Keratinocyte (primary cell): ENCODE results near the gene TNNT3. TPM values are rescaled to one million over a fixed set of nuclear protein-coding genes. Genes with fewer than 3 reads are reported as not detected.

ENCODE experiments used
- DNase-seq: peaks from one replicate; pipeline ENCODE4 v3.0.0-alpha.2; 2011; ENCODE audit warnings: low read depth, missing footprints, low spot score
- FAIRE-seq: peaks from 2 replicates; lab custom pipeline; 2011; peaks lifted over from hg19 to GRCh38; lab: Jason Lieb, UNC
- H2AFZ ChIP-seq: 2 replicates; pipeline ENCODE4 v1.6.0; 2012; ENCODE audit warnings: low read length, control low read depth, inconsistent platforms; ENCODE audit not compliant: control insufficient read depth
- H3K27ac ChIP-seq: 2 replicates; pipeline ENCODE4 v1.5.1; 2011; ENCODE audit warnings: low read length; ENCODE audit not compliant: control insufficient read depth, insufficient read depth
- H3K27me3 ChIP-seq: 3 replicates; pipeline ENCODE4 v1.6.0; 2011; ENCODE audit warnings: low read length; ENCODE audit not compliant: control insufficient read depth, insufficient read depth; ENCODE audit errors: extremely low read depth
- H3K36me3 ChIP-seq, 2 experiments: 2 replicates in 1 of 2; 3 replicates in 1 of 2; pipeline ENCODE4 v1.5.1; 2011; ENCODE audit warnings: low read length in 2 of 2, mild to moderate bottlenecking in 1 of 2; ENCODE audit not compliant: control insufficient read depth in 2 of 2, insufficient read depth in 2 of 2; ENCODE audit errors: extremely low read depth in 1 of 2
- H3K4me1 ChIP-seq: 3 replicates; pipeline ENCODE4 v1.5.1; 2011; ENCODE audit warnings: low read length; ENCODE audit not compliant: control insufficient read depth, insufficient read depth; ENCODE audit errors: extremely low read depth
- H3K4me2 ChIP-seq: 3 replicates; pipeline ENCODE4 v1.6.0; 2011; ENCODE audit warnings: low read depth, low read length; ENCODE audit not compliant: control insufficient read depth, insufficient read depth; ENCODE audit errors: extremely low read depth
- H3K4me3 ChIP-seq, 3 experiments: fragments of 200-600 bp in 1 of 3; sonication (generic) in 1 of 3; 2 replicates in 2 of 3; 3 replicates in 1 of 3; pipeline ENCODE4 v1.5.1; 2011 to 2016; ENCODE audit warnings: low read length in 3 of 3, mild to moderate bottlenecking in 3 of 3, control low read depth in 2 of 3, inconsistent platforms in 1 of 3, low read depth in 1 of 3, mixed read lengths in 1 of 3, mixed run types in 1 of 3, moderate library complexity in 1 of 3; ENCODE audit not compliant: control insufficient read depth in 2 of 3, insufficient read depth in 2 of 3; ENCODE audit errors: extremely low read depth in 1 of 3
- H3K79me2 ChIP-seq: 2 replicates; pipeline ENCODE4 v1.6.0; 2012; ENCODE audit warnings: low read length; ENCODE audit not compliant: control insufficient read depth, insufficient read depth
- H3K9ac ChIP-seq: 3 replicates; pipeline ENCODE4 v1.6.0; 2011; ENCODE audit warnings: low read length; ENCODE audit not compliant: control insufficient read depth, insufficient read depth; ENCODE audit errors: extremely low read depth
- H3K9me1 ChIP-seq: 3 replicates; pipeline ENCODE4 v1.6.0; 2011; ENCODE audit warnings: low read length; ENCODE audit not compliant: control insufficient read depth, insufficient read depth; ENCODE audit errors: extremely low read depth
- H3K9me3 ChIP-seq: 2 replicates; pipeline ENCODE4 v1.5.1; 2012; ENCODE audit warnings: low read depth, low read length; ENCODE audit not compliant: control insufficient read depth
- H4K20me1 ChIP-seq: 3 replicates; pipeline ENCODE4 v1.6.0; 2011; ENCODE audit warnings: low read length; ENCODE audit not compliant: control insufficient read depth, insufficient read depth; ENCODE audit errors: extremely low read depth
- EZH2 ChIP-seq: IDR thresholded peaks from one replicate; pipeline ENCODE4 v1.6.1; 2012; ENCODE audit warnings: inconsistent platforms, mild to moderate bottlenecking, low read length, moderate library complexity
- dilution Hi-C: fragments of 300-500 bp; cut with MboI; formaldehyde crosslinking; loops from one replicate; pipeline ENCODE4 v1.7.0; 2020; ENCODE audit warnings: low sequenced_read_pairs; ENCODE audit not compliant: extremely low pct_ligation_motif_present
- polyA plus RNA-seq, 5 experiments: library from polyadenylated mRNA; depleted of rRNA in 3 of 5; stranded (reverse) in 3 of 5; stranded (forward) in 1 of 5; unstranded in 1 of 5; fragments of >200 nt; gene quantifications; 1 replicate in 1 of 5; 2 replicates in 3 of 5; 3 replicates in 1 of 5; pipeline versions ENCODE4 v1.2.1 to v1.2.3, GENCODE V29; 2011 to 2012; ENCODE audit warnings: missing spikeins in 2 of 5, low read depth in 1 of 5, low replicate concordance in 1 of 5
- TF ChIP-seq, protein P1 (sequence below), 3 experiments: IDR thresholded peaks in 1 of 3; conservative IDR thresholded peaks in 1 of 3; optimal IDR thresholded peaks in 1 of 3; 2 replicates in 2 of 3; 3 replicates in 1 of 3; pipeline versions ENCODE3 to v1.5.1; 2011; ENCODE audit warnings: low read length in 3 of 3, mild to moderate bottlenecking in 3 of 3, moderate library complexity in 2 of 3, control low read depth in 1 of 3, inconsistent platforms in 1 of 3; ENCODE audit not compliant: insufficient read depth in 2 of 3; ENCODE audit errors: extremely low read depth in 1 of 3

TNNT3 gene
- polyA plus RNA-seq, 1 donor (not counting 4 experiments of a cell fraction or from before 2014, with no cell fraction given): 0.09 TPM

DNA sequence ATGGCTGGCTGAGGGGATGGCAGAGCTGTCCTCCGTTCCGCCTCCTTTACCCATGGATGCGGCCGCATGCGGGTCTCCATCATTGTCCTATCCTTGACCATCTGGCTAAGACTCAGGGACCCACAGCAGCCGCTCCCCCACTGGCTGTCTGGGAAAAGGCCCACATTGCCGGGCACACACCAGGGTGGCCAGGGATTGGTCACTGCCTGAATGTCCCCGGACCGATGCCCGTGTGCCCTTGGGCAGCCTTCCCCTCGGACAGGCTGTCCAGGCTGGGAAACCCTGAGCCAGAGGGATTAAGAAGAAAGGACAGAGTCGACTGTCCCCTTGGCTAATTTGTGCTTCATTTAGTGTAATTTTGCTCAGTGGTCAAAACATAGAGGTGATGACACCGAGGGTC is 55.7 kb downstream of the TNNT3 start:
- TF ChIP-seq, protein P1, sequence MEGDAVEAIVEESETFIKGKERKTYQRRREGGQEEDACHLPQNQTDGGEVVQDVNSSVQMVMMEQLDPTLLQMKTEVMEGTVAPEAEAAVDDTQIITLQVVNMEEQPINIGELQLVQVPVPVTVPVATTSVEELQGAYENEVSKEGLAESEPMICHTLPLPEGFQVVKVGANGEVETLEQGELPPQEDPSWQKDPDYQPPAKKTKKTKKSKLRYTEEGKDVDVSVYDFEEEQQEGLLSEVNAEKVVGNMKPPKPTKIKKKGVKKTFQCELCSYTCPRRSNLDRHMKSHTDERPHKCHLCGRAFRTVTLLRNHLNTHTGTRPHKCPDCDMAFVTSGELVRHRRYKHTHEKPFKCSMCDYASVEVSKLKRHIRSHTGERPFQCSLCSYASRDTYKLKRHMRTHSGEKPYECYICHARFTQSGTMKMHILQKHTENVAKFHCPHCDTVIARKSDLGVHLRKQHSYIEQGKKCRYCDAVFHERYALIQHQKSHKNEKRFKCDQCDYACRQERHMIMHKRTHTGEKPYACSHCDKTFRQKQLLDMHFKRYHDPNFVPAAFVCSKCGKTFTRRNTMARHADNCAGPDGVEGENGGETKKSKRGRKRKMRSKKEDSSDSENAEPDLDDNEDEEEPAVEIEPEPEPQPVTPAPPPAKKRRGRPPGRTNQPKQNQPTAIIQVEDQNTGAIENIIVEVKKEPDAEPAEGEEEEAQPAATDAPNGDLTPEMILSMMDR (optimal IDR thresholded peaks at IDR 0.05 in 1 of 3, IDR thresholded peaks at IDR 0.05 in 1 of 3, conservative IDR thresholded peaks at IDR 0.05 in 1 of 3; ENCODE audit: extremely low read depth in 1 of 3, insufficient read depth in 2 of 3, low read length in 3 of 3): no peak
- no peak for TF ChIP-seq EZH2

DNA sequence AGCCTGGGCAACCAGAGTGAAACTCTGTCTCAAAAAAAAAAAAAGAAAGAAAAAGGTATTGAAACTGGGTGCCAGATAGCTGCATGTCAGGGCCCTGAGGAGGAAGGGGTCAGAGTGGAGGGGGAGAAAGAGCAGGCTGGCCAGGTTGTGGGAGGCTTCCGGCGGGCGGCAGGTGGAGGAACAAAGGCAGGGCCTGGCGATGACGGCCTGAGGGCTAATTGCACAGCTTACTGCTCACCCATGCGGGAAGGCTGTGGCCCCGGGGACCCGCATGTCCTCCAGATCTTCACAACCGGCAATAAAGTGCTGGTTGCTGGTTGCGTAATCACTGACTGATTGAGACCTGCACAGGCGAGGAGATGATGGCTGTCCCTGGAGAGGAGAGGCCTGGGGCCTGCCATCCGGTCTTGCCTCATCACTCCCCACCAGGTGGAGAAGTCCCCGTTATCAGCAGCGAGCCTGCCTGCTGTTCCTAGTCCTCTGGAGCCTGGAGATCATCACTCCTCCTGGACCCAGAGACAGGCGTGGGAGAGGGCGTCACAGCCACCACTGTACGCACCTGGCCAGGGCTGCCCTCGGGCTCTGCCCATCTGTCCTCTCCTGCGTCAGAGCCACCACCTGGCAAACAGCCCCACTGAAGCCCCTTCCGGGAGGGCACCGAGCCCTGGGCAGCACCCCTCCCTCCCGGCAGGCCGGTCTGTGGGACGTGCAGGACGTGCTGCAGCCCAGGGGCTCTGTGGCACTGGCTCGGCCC is 59.4 kb downstream of the TNNT3 start:
- no peak for TF ChIP-seq EZH2
- TF ChIP-seq, protein P1 (optimal IDR thresholded peaks at IDR 0.05 in 1 of 3, IDR thresholded peaks at IDR 0.05 in 1 of 3, conservative IDR thresholded peaks at IDR 0.05 in 1 of 3; ENCODE audit: extremely low read depth in 1 of 3, insufficient read depth in 2 of 3, low read length in 3 of 3): no peak
- no peaks in the 10 kb centered on the region for H3K4me1 ChIP-seq
- FAIRE-seq (no peak), DNase-seq (no peak)
- no peak overlapping the region for H3K9ac ChIP-seq
- H3K27me3 ChIP-seq: no peaks in the 10 kb centered on the region
- no peaks in the 10 kb centered on the region for H3K79me2 ChIP-seq
- H3K36me3 ChIP-seq: no peaks in the 10 kb centered on the region
- no peak overlapping the region for H2AFZ ChIP-seq
- H3K27ac ChIP-seq: no peak overlapping the region
- no peaks in the 10 kb centered on the region for H3K9me3 ChIP-seq
- dilution Hi-C loops: no loop called here
- no peaks in the 10 kb centered on the region for H3K9me1 ChIP-seq
- H4K20me1 ChIP-seq: no peaks in the 10 kb centered on the region
- no peak overlapping the region for H3K4me3 ChIP-seq
- no peak overlapping the region for H3K4me2 ChIP-seq

More for the DNA sequence above, 55.7 kb downstream of the TNNT3 start:
- H3K27me3 ChIP-seq: no peaks in the 10 kb centered on the region
- no peak overlapping the region for H3K4me2 ChIP-seq
- H3K36me3 ChIP-seq: no peaks in the 10 kb centered on the region
- no peak overlapping the region for H3K27ac ChIP-seq
- H2AFZ ChIP-seq: no peak overlapping the region
- H3K9ac ChIP-seq: no peak overlapping the region
- dilution Hi-C loops: no loop called here
- H3K4me1 ChIP-seq: no peaks in the 10 kb centered on the region
- FAIRE-seq: no peak
- no peak for DNase-seq
- no peaks in the 10 kb centered on the region for H4K20me1 ChIP-seq
- no peaks in the 10 kb centered on the region for H3K9me3 ChIP-seq
- no peak overlapping the region for H3K4me3 ChIP-seq
- H3K9me1 ChIP-seq: no peaks in the 10 kb centered on the region
- no peaks in the 10 kb centered on the region for H3K79me2 ChIP-seq
